IPS-20b (cell line): ENCODE measurements around the gene SCN1B.
"Not testable (repeated sequence)": the region's sequence is repeated elsewhere in the genome, so short reads cannot be mapped to it uniquely, and the experiment has no call there.

Source experiments
- H3K27ac ChIP-seq: one replicate; pipeline ENCODE4 v1.5.1; 2013; ENCODE audit warnings: low read length
- H3K27me3 ChIP-seq: 2 replicates; pipeline ENCODE4 v1.6.1; 2013; ENCODE audit warnings: mild to moderate bottlenecking, low read length, inconsistent platforms; ENCODE audit not compliant: insufficient read depth
- H3K36me3 ChIP-seq: 2 replicates; pipeline ENCODE4 v1.6.1; 2013; ENCODE audit warnings: low read depth, mild to moderate bottlenecking, inconsistent platforms, low read length, moderate library complexity; ENCODE audit not compliant: insufficient read depth
- H3K4me1 ChIP-seq: 2 replicates; pipeline ENCODE4 v1.6.1; 2013; ENCODE audit warnings: mild to moderate bottlenecking, control low read depth, inconsistent platforms, low read length, moderate library complexity; ENCODE audit not compliant: insufficient read depth
- H3K4me3 ChIP-seq: 2 replicates; pipeline ENCODE4 v1.5.1; 2013; ENCODE audit warnings: mild to moderate bottlenecking, low read length, inconsistent platforms
- H3K9ac ChIP-seq: 2 replicates; pipeline ENCODE4 v1.6.1; 2013; ENCODE audit warnings: low read depth, mild to moderate bottlenecking, inconsistent platforms, low read length, moderate library complexity
- H3K9me3 ChIP-seq: 2 replicates; pipeline ENCODE4 v1.6.1; 2013; ENCODE audit warnings: mild to moderate bottlenecking, low read depth, low read length, inconsistent platforms; ENCODE audit not compliant: insufficient read depth

SCN1B gene

DNA sequence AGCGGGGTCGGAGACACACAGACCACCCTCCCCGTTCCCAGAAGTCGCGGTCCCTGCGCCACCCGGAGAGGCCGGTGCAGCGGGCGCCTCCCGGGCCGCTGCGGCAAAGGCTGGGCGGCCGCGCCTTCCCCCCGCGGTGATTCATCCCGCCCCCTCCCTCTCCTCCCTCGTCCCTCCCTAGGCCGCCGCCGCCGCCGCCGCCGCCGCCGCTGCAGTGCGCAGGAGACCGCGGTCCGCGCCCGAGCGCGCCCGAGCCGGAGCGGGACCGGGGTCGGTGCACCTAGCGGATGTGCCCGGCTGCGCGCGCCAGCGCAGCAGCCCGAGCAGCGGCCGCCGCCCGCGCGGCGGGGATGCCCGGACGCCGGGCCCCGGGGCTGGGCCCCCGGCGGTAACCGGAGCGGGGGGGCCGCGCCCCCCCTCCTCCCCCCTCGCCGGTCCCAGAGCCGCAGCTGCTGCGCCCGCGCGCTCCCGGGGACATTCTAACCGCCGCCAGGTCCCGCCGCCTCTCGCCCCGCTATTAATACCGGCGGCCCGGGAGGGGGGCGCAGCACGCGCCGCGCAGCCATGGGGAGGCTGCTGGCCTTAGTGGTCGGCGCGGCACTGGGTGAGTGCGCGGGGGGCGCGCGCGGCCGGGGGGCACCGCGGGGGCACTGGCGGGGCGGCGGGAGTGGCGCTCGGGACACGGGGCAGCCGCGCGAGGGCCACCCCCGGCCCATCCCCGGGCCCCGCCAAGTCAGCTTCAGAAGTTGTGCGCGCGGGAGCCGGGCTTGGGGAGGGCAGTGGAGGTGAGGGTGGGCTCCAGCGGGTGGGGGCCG, at the start of gene SCN1B:
Gene SCN1B (plus strand): TSS at position 214 of the 815 bp plus-strand sequence. CDS start 351 bp downstream, at position 565.
- Histone ChIP-seq H3K9ac (peak within 1 kb of the TSS; percentile 46; the same call in 1 of the 2 replicates), H3K9me3 (no peaks in the 10 kb centered on the region), H3K27me3 (peaks cover 38% of the 10 kb centered on the region), H3K27ac (no peak within 1 kb of the TSS), H3K4me1 (peaks cover 4% of the 10 kb centered on the region; the same call in 1 of the 2 replicates), H3K4me3 (peak within 1 kb of the TSS; percentile 68), H3K36me3 (peaks cover 29% of the 10 kb centered on the region)

DNA sequence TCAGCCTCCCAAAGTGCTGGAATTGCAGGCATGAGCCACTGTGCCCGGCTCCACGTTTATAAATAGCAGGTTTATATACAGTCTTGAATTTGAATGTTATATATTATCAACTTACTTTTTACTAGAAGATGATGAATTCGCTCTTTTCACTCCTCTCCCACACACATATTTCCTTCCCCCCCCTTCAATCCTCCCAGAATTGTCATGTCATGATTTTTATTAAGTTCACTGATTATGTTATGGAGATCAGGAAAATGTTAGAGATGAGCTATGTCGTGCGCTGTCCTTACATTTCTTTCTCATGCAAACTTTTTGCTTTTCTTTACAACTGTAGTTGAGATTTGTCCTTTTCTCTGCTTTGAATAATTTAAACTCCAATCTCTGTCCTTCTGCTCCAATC, 48.0 kb upstream of the SCN1B start:
- H3K27ac ChIP-seq: no peak overlapping the region

GRCh38 chr19:34983786-34984185, 46.5 kb upstream of the SCN1B start:
- H3K36me3 ChIP-seq: no peaks in the 10 kb centered on the region
- H3K4me1 ChIP-seq: peaks cover 8% of the 10 kb centered on the region; the same call in 1 of the 2 replicates
- no peak overlapping the region for H3K9ac ChIP-seq
- no peak overlapping the region for H3K27ac ChIP-seq
- no peak overlapping the region for H3K4me3 ChIP-seq
- no peaks in the 10 kb centered on the region for H3K9me3 ChIP-seq
- H3K27me3 ChIP-seq: no peaks in the 10 kb centered on the region

More for the DNA sequence above, 48.0 kb upstream of the SCN1B start:
- Histone ChIP-seq H3K27me3 (no peaks in the 10 kb centered on the region), H3K36me3 (no peaks in the 10 kb centered on the region), H3K9me3 (no peaks in the 10 kb centered on the region), H3K4me1 (peaks cover 8% of the 10 kb centered on the region; the same call in 1 of the 2 replicates), H3K4me3 (no peak overlapping the region), H3K9ac (no peak overlapping the region)

DNA sequence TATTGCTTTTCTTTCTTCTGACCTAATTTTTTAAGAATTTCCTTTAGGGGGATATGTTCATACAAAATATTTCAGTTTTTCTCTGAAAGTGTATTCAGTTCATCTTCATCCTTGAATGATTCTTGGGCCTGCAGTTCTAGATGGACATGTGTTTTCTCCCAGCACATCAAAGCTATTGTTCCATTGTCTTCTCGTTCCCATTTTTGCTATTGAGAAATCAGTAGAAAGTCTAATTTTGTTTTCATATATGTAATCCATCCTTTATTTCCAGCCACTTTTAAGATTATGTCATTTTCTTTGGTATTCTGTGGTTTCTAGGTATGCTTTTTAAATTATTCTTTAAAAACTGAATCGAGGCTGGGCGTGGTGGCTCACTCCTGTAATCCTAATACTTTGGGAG, 46.0 kb upstream of the SCN1B start:
- no peaks in the 10 kb centered on the region for H3K9me3 ChIP-seq
- H3K4me1 ChIP-seq: peaks cover 8% of the 10 kb centered on the region; the same call in 1 of the 2 replicates
- H3K27ac ChIP-seq: no peak overlapping the region
- H3K9ac ChIP-seq: no peak overlapping the region
- H3K27me3 ChIP-seq: no peaks in the 10 kb centered on the region
- no peaks in the 10 kb centered on the region for H3K36me3 ChIP-seq
- no peak overlapping the region for H3K4me3 ChIP-seq

DNA sequence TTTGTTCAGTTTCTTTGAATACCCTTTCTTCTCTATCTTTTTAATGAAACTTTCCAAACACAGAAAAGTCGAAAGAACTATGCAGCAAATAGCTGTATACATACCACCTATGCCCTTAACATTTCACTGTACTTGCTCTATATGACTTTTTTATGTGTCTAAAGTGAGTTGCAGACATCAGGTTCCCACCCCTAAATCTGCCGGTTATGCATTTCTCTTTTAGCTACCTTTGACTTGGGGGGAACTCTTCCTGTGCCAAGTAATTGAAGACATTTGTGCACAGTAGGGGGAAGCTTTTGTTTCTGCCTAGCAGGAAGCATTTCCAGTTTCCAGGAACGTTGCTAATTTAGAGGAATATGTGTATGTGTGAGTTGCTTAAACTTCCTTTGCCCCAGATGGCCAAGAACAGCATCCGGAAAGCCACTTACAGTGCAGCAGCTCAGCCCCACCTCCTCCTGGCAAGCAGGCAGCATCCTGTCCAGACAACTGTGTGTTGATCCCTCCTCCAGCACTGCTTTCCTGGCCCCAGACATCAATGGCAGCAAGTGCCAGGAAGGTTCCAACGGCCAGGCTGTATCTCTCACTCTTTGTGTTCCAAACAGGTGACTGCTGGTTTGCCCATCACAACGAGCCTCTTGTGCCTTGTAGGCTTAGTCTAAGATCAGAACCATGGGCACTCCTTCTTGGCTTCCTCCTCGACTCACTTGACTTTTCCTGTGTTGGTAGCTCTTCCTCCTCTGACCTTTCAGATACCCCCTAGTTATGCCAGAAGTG, 44.8 kb upstream of the SCN1B start:
- H3K27ac ChIP-seq: no peak overlapping the region
- no peak overlapping the region for H3K4me3 ChIP-seq
- no peak overlapping the region for H3K9ac ChIP-seq
- no peaks in the 10 kb centered on the region for H3K27me3 ChIP-seq
- no peaks in the 10 kb centered on the region for H3K9me3 ChIP-seq
- H3K36me3 ChIP-seq: no peaks in the 10 kb centered on the region
- peaks cover 8% of the 10 kb centered on the region; the same call in 1 of the 2 replicates for H3K4me1 ChIP-seq

DNA sequence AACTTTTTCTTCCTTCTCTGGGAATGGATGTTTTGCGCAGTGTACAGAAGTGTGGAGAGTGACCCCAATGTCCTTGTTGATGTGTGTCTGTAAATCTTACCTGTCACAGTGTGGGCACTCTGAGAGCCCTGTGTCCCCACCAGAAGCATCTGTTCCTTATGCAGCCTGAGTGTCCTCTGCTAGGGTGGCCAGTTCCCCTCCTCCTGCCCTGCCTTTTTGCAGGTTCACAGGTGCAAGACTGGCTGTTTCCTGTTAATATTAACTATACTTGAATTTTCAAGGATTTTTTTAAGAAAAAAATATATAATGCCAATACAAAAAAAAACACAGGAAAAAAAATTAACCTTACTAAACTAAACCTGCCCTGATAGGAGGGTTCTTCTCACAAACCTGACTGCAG, 42.2 kb upstream of the SCN1B start:
- no peaks in the 10 kb centered on the region for H3K36me3 ChIP-seq
- H3K4me1 ChIP-seq: peaks cover 8% of the 10 kb centered on the region; the same call in 1 of the 2 replicates
- H3K9me3 ChIP-seq: no peaks in the 10 kb centered on the region; the same call in 1 of the 2 replicates
- no peak overlapping the region for H3K27ac ChIP-seq
- no peak overlapping the region for H3K9ac ChIP-seq
- no peaks in the 10 kb centered on the region for H3K27me3 ChIP-seq
- no peak overlapping the region for H3K4me3 ChIP-seq

GRCh38 chr19:34989298-34989697, 41.0 kb upstream of the SCN1B start:
- Histone ChIP-seq H3K27me3 (no peaks in the 10 kb centered on the region), H3K9me3 (no peaks in the 10 kb centered on the region; the same call in 1 of the 2 replicates), H3K36me3 (no peaks in the 10 kb centered on the region), H3K27ac (no peak overlapping the region), H3K4me1 (peaks cover 8% of the 10 kb centered on the region; the same call in 1 of the 2 replicates), H3K4me3 (no peak overlapping the region), H3K9ac (no peak overlapping the region)

DNA sequence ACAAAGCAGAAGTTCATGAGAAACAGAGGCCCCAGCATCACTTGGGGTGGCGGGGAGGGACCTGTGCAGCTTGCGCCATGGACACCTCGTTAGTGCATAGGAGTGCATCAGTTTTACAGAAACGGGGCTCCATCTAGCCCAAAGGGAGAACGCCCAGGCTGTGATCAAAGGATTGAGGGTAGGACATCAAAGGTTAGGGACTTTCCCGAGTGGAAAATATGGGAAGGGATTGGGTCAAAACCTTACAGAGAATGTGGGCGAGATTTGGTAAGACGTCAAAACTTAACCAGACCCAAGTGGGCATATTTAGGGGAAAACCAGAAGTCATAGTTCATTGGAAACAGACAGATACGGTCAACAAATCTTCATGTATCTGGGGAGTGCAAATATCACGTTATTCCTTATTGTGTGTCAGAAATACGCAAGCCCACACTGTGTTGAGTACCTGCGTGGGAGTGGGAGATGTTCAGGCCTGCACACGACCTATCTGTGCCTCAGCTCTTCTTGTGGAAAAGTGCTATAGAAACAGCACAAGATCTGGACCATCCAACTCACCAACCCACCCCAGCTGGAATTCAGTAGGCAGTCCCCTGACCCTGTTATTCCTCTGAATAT, 39.6 kb upstream of the SCN1B start:
- H3K27me3 ChIP-seq: no peaks in the 10 kb centered on the region
- no peak overlapping the region for H3K27ac ChIP-seq
- no peak overlapping the region for H3K9ac ChIP-seq
- H3K36me3 ChIP-seq: no peaks in the 10 kb centered on the region
- H3K4me3 ChIP-seq: no peak overlapping the region
- no peaks in the 10 kb centered on the region; the same call in 1 of the 2 replicates for H3K9me3 ChIP-seq
- peaks cover 2% of the 10 kb centered on the region; the same call in 1 of the 2 replicates for H3K4me1 ChIP-seq

GRCh38 chr19:34991542-34992333, 38.5 kb upstream of the SCN1B start:
- Histone ChIP-seq H3K27me3 (no peaks in the 10 kb centered on the region), H3K27ac (no peak overlapping the region), H3K9ac (no peak overlapping the region), H3K9me3 (no peaks in the 10 kb centered on the region; the same call in 1 of the 2 replicates), H3K36me3 (no peaks in the 10 kb centered on the region), H3K4me1 (peaks cover 2% of the 10 kb centered on the region; the same call in 1 of the 2 replicates), H3K4me3 (no peak overlapping the region)

GRCh38 chr19:34992582-34992981, 37.7 kb upstream of the SCN1B start:
- H3K36me3 ChIP-seq, H3K9ac ChIP-seq, H3K27ac ChIP-seq, H3K9me3 ChIP-seq, H3K4me3 ChIP-seq, H3K27me3 ChIP-seq: not testable (repeated sequence)
- H3K4me1 ChIP-seq: peaks cover 11% of the 10 kb centered on the region; the same call in 1 of the 2 replicates

GRCh38 chr19:34994286-34994642, 36.0 kb upstream of the SCN1B start:
- Histone ChIP-seq H3K27ac (no peak overlapping the region), H3K9ac (no peak overlapping the region), H3K4me3 (no peak overlapping the region), H3K36me3 (no peaks in the 10 kb centered on the region), H3K9me3 (no peaks in the 10 kb centered on the region; the same call in 1 of the 2 replicates), H3K27me3 (no peaks in the 10 kb centered on the region), H3K4me1 (peaks cover 15% of the 10 kb centered on the region; the same call in 1 of the 2 replicates)
